Sigmoid colon (tissue), 4 donors: Measurements from ENCODE around the gene RPL18.

Experiments
- CTCF ChIP-seq, 4 experiments: fragments of 450-650 bp in 3 of 4; fragments of 200-600 bp in 1 of 4; IDR thresholded peaks; one replicate each; pipeline ENCODE4 v1.5.1; 2016 to 2019; ENCODE audit warnings: antibody characterized with exemption in 4 of 4, mild to moderate bottlenecking in 3 of 4, moderate library complexity in 2 of 4
- EP300 ChIP-seq, 4 donors: sonication (generic); formaldehyde crosslinking; IDR thresholded peaks; one replicate each; pipeline ENCODE4 v1.6.1; 2017; ENCODE audit warnings: antibody characterized with exemption in 4 of 4
- POLR2A ChIP-seq, 2 donors: fragments of 450-650 bp; IDR thresholded peaks; one replicate each; pipeline ENCODE4 v1.6.1; 2016; ENCODE audit warnings: antibody characterized with exemption in 2 of 2, mild to moderate bottlenecking in 2 of 2, moderate library complexity in 2 of 2

- TF ChIP-seq CTCF (IDR thresholded peaks at IDR 0.05): no peak
- TF ChIP-seq POLR2A (IDR thresholded peaks at IDR 0.05): no peak
- TF ChIP-seq EP300 (IDR thresholded peaks at IDR 0.05): no peak
Observed at GRCh38 chr19:48617146-48617937, 1.6 kb downstream of the RPL18 start.
